HL-60 (cell line): ENCODE data around the gene GPRC5B.

ENCODE experiments used
- DNase-seq, 2 experiments: peaks; one replicate each; pipeline ENCODE4 v3.0.0-alpha.2; 2010 to 2020; ENCODE audit warnings: low read depth in 1 of 2, low spot score in 1 of 2
- H3K27ac ChIP-seq: fragments of 250-450 bp; sonication (Bioruptor Pico); replicated peaks from 2 replicates; pipeline ENCODE4 v1.5.1; 2020; ENCODE audit warnings: mild to moderate bottlenecking, moderate library complexity
- H3K27me3 ChIP-seq: fragments of 250-450 bp; sonication (Bioruptor Pico); 2 replicates; pipeline ENCODE4 v1.5.1; 2021; ENCODE audit warnings: mild to moderate bottlenecking, moderate library complexity; ENCODE audit not compliant: insufficient read depth, poor library complexity, severe bottlenecking
- H3K4me3 ChIP-seq: replicated peaks from 2 replicates; pipeline ENCODE4 v1.5.1; 2011; ENCODE audit warnings: mild to moderate bottlenecking, control low read depth, low read length; ENCODE audit not compliant: insufficient read depth
- GABPA ChIP-seq: IDR thresholded peaks from 2 replicates; pipeline ENCODE4 v1.6.1; 2012; ENCODE audit warnings: low read depth
- POLR2AphosphoS5 ChIP-seq: IDR thresholded peaks from 2 replicates; pipeline ENCODE4 v1.6.1; 2012; ENCODE audit warnings: low read depth
- SPI1 ChIP-seq: IDR thresholded peaks from 2 replicates; pipeline ENCODE4 v1.6.1; 2012; ENCODE audit warnings: low read depth, mild to moderate bottlenecking, borderline replicate concordance
- TF ChIP-seq, protein P1 (sequence below): IDR thresholded peaks from 2 replicates; pipeline ENCODE4 v1.6.1; 2012; ENCODE audit warnings: low read depth; ENCODE audit not compliant: insufficient replicate concordance
- TF ChIP-seq, protein P2 (sequence below): IDR thresholded peaks from one replicate; pipeline ENCODE4 v1.5.1; 2011; ENCODE audit warnings: low read length, control low read depth, inconsistent platforms; ENCODE audit not compliant: insufficient read depth

The GPRC5B gene

DNA sequence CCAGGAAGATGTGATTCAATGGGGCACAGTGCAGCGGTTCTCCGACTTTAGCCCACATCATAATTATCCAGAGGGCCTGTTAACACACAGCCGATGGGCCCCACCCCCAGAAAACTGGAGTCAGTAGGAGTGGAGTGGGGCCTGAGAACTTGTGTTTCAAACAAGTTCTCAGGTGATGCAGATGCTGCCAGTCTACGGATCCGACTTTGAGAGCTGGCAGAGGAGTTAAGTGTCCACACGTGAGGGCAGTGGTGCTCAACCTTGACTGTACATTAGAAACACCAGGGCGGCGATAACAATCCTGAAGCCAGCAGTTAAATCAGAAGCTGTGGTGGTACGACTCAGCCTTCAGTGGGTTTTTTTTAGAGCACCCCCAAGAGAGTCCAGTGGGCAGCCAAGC lies 75.0 kb downstream of the GPRC5B start:
- no peak for DNase-seq
- H3K27me3 ChIP-seq: no peaks in the 10 kb centered on the region
- no peak overlapping the region for H3K27ac ChIP-seq

DNA sequence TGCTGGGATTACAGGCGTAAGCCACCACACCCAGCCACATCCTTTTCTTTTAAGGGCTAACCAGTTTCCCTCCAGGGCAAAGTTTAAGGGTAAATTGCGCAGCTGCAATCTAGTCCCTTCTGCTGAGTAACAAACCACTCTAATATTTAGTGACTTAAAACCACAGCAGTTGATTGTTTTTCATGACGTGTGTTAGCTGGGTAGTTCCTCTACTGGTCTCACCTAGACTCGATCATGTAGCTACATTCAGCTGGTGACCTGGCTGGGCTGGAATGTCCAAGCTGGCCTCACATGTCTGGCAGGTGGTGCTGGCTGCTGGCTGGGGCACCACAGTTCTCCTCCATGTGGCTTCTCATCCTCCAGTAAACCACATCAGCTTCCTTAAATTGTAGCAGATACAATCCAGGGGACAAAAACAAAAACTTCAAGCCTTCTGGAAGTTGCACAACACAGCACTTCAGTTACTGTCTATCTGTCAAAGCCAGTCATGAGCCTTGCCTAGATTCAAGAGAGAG lies 75.5 kb downstream of the GPRC5B start:
- Histone ChIP-seq H3K4me3 (no peak overlapping the region), H3K27ac (peak overlapping the region; percentile 44), H3K27me3 (no peaks in the 10 kb centered on the region)
- DNase-seq: peak; percentile 25 to 84
- TF ChIP-seq, protein P1, sequence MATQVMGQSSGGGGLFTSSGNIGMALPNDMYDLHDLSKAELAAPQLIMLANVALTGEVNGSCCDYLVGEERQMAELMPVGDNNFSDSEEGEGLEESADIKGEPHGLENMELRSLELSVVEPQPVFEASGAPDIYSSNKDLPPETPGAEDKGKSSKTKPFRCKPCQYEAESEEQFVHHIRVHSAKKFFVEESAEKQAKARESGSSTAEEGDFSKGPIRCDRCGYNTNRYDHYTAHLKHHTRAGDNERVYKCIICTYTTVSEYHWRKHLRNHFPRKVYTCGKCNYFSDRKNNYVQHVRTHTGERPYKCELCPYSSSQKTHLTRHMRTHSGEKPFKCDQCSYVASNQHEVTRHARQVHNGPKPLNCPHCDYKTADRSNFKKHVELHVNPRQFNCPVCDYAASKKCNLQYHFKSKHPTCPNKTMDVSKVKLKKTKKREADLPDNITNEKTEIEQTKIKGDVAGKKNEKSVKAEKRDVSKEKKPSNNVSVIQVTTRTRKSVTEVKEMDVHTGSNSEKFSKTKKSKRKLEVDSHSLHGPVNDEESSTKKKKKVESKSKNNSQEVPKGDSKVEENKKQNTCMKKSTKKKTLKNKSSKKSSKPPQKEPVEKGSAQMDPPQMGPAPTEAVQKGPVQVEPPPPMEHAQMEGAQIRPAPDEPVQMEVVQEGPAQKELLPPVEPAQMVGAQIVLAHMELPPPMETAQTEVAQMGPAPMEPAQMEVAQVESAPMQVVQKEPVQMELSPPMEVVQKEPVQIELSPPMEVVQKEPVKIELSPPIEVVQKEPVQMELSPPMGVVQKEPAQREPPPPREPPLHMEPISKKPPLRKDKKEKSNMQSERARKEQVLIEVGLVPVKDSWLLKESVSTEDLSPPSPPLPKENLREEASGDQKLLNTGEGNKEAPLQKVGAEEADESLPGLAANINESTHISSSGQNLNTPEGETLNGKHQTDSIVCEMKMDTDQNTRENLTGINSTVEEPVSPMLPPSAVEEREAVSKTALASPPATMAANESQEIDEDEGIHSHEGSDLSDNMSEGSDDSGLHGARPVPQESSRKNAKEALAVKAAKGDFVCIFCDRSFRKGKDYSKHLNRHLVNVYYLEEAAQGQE: no peak
- TF ChIP-seq POLR2AphosphoS5: peak; percentile 66

More for the DNA sequence above, 75.0 kb downstream of the GPRC5B start:
- TF ChIP-seq GABPA (no peak), SPI1 (no peak), POLR2AphosphoS5 (no peak)
- TF ChIP-seq, protein P1: no peak
- TF ChIP-seq, protein P2, sequence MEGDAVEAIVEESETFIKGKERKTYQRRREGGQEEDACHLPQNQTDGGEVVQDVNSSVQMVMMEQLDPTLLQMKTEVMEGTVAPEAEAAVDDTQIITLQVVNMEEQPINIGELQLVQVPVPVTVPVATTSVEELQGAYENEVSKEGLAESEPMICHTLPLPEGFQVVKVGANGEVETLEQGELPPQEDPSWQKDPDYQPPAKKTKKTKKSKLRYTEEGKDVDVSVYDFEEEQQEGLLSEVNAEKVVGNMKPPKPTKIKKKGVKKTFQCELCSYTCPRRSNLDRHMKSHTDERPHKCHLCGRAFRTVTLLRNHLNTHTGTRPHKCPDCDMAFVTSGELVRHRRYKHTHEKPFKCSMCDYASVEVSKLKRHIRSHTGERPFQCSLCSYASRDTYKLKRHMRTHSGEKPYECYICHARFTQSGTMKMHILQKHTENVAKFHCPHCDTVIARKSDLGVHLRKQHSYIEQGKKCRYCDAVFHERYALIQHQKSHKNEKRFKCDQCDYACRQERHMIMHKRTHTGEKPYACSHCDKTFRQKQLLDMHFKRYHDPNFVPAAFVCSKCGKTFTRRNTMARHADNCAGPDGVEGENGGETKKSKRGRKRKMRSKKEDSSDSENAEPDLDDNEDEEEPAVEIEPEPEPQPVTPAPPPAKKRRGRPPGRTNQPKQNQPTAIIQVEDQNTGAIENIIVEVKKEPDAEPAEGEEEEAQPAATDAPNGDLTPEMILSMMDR: no peak
- H3K4me3 ChIP-seq: no peak overlapping the region

DNA sequence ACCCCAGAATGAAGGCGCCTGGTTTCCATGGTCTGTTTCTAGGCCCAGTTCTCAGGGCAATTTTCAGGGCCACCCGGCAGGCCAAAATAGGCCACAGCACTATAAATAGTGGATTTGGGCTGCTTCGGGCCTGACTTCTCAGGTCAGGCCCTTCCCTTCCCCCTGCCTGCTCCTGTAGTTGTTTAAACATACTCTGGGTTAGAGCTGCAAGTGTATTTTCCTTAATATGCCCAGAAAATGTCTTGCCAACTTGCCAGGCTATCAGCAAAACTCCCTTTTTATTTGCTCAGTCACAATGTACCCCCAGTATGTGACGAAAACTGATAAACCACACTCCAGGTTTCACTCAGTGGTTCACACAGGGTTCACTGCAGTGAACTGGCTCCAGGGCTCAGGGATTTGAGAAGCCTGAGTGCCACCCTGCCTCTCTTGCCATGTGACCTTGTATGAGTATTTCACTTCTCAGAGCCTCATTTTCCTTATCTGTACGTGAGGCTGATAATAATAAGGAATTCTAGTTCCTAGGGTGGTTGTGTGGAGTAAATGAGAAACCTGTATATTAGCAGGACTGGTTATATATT lies 76.5 kb downstream of the GPRC5B start:
- TF ChIP-seq, protein P1: no peak
- TF ChIP-seq SPI1 (no peak), GABPA (no peak), POLR2AphosphoS5 (no peak)
- TF ChIP-seq, protein P2: no peak
- no peak overlapping the region; the same call in 1 of the 2 replicates for H3K27ac ChIP-seq
- H3K4me3 ChIP-seq: no peak overlapping the region
- H3K27me3 ChIP-seq: no peaks in the 10 kb centered on the region
- DNase-seq: no peak
